ENCODE results near the gene KRT74.

DNA sequence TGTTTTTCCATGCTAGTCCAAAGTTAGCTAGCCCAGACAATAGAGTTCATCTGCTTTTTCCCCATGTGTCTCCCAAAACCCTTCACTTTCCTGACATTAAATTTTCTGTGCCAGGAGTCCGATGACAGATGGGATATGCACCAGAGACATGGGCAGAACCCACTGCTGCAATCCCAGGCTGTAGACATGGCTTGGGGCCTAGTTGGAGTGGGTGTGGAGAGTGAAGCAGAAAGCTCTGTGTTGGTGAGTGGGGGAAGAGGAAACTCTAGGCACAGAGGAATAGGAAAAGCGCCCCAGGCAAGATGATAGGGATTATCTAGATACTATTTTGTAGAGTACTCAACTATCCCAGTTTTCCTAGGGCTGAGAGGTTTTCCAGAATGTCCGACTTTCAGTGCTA is 4.8 kb upstream of the KRT74 start:
- TF ChIP-seq, protein P1, sequence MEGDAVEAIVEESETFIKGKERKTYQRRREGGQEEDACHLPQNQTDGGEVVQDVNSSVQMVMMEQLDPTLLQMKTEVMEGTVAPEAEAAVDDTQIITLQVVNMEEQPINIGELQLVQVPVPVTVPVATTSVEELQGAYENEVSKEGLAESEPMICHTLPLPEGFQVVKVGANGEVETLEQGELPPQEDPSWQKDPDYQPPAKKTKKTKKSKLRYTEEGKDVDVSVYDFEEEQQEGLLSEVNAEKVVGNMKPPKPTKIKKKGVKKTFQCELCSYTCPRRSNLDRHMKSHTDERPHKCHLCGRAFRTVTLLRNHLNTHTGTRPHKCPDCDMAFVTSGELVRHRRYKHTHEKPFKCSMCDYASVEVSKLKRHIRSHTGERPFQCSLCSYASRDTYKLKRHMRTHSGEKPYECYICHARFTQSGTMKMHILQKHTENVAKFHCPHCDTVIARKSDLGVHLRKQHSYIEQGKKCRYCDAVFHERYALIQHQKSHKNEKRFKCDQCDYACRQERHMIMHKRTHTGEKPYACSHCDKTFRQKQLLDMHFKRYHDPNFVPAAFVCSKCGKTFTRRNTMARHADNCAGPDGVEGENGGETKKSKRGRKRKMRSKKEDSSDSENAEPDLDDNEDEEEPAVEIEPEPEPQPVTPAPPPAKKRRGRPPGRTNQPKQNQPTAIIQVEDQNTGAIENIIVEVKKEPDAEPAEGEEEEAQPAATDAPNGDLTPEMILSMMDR (conservative IDR thresholded peaks at IDR 0.05) = no peak
- TF ChIP-seq ZFX (IDR thresholded peaks at IDR 0.05) = no peak

All from C4-2B (cell line).